Measurements from ENCODE around the gene IL32. TPM values are rescaled to one million over a fixed set of nuclear protein-coding genes. Genes with fewer than 3 reads are reported as not detected.
"Not testable (repeated sequence)": the region's sequence is repeated elsewhere in the genome, so short reads cannot be mapped to it uniquely, and the experiment has no call there.

Gene IL32
- total RNA-seq, 2 donors from 2014 or later: 2.0 to 4.0 TPM

DNA sequence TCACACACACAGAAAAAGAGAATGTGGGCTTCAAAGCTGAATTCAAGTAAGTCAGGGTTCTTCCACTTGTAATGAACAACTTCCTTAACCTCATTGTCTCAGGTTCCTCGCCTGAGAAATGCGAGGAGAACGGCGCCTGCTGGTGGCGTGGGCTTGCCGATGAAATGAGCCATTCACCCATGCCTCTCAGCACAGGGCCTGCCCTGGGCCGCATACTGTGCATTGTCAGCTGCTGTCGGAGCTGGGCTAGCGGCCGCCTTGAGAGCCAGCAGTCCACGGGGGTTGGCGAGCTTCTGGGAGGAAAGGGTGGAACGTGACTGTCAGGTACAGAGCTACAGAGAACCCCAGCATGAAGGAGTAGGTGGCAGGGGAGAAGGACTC, 12.1 kb upstream of the IL32 start:
- TF ChIP-seq CTCF (conservative IDR thresholded peaks at IDR 0.05): peak; percentile 24
- not testable (repeated sequence) for H3K4me1 Mint-ChIP-seq; H3K36me3 ChIP-seq (ENCODE audit: control insufficient read depth, insufficient read depth, low read length); H3K9me3 ChIP-seq (ENCODE audit: control insufficient read depth, low read length); H3K4me3 ChIP-seq (ENCODE audit: low read length); H3K9ac ChIP-seq (ENCODE audit: extremely low read depth, low read length, poor library complexity, severe bottlenecking); H3K9me3 Mint-ChIP-seq; DNase-seq; H3K27me3 ChIP-seq (ENCODE audit: control insufficient read depth, insufficient read depth, low read length, poor library complexity, severe bottlenecking); H3K4me1 ChIP-seq (ENCODE audit: control insufficient read depth, insufficient read depth, low read length); H3K4me3 Mint-ChIP-seq; H3K27ac Mint-ChIP-seq; H3K27ac ChIP-seq (ENCODE audit: low read depth, low read length)
- Mint-ChIP-seq H3K27me3 (ENCODE audit: insufficient read depth) (peaks cover 51% of the 10 kb centered on the region), H3K36me3 (ENCODE audit: low read depth) (peaks cover 18% of the 10 kb centered on the region)
- 86 to 93% methylated on average over 4 to 9 of the region's 13 CpGs for WGBS, 2 experiments (ENCODE audit: insufficient coverage in 1 of 2, insufficient read length in 1 of 2)

DNA sequence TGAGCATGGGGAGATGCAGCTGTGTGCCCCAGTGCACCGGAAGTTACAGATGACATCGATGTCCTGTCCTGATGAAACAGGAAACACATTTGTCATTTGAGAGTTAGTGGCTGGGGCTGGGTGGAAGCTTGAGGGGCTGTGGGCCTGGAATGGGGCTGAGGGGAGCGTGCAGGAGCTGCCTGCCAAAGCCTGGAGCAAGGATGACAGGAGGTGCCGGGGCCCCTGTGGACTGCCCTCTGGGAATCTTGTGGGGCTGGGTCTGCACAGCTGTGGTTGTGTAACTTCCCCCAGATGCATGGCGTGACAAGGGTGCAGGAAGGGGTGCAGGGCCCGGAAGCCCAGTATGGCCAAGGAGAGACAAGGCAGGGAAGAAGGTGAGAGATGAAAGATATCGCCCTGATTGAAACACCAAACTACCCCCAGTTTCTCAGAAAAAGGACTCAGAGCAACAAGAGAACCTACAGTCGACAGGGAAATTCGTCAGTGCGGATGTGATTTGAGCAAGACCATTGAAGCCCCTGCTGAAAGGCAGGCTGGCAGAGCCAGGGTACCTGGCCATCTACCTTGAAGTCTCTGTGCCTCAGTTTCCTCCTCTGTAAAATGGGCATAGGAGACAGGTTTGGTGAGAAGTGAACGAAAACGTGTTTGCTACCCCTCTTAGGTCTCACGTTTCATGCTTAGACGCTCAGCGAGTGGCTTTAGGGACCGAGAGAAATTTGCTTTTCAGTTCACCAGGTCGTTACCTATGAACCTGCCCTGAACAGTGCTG, 10.3 kb upstream of the IL32 start:
- H3K4me3 ChIP-seq (ENCODE audit: low read length): no peak overlapping the region
- no peak overlapping the region for H3K27ac Mint-ChIP-seq
- H3K27ac ChIP-seq (ENCODE audit: low read depth, low read length): no peak overlapping the region
- H3K9me3 ChIP-seq (ENCODE audit: control insufficient read depth, low read length): no peaks in the 10 kb centered on the region
- H3K27me3 Mint-ChIP-seq (ENCODE audit: insufficient read depth): peaks cover 39% of the 10 kb centered on the region
- WGBS, 2 experiments (ENCODE audit: insufficient coverage in 1 of 2, insufficient read length in 1 of 2): 88 to 90% methylated on average over 16 to 17 of the region's 17 CpGs
- TF ChIP-seq CTCF (conservative IDR thresholded peaks at IDR 0.05): no peak
- no peaks in the 10 kb centered on the region for H3K9me3 Mint-ChIP-seq
- H3K36me3 ChIP-seq (ENCODE audit: control insufficient read depth, insufficient read depth, low read length): no peaks in the 10 kb centered on the region
- peaks cover 3% of the 10 kb centered on the region for H3K27me3 ChIP-seq (ENCODE audit: control insufficient read depth, insufficient read depth, low read length, poor library complexity, severe bottlenecking)
- no peak overlapping the region for H3K4me3 Mint-ChIP-seq
- DNase-seq: no peak
- no peaks in the 10 kb centered on the region for H3K4me1 ChIP-seq (ENCODE audit: control insufficient read depth, insufficient read depth, low read length)
- H3K9ac ChIP-seq (ENCODE audit: extremely low read depth, low read length, poor library complexity, severe bottlenecking): no peak overlapping the region
- H3K4me1 Mint-ChIP-seq: peaks cover 7% of the 10 kb centered on the region
- H3K36me3 Mint-ChIP-seq (ENCODE audit: low read depth): peaks cover 18% of the 10 kb centered on the region

GRCh38 chr16:3055734-3056115, 9.7 kb upstream of the IL32 start:
- not testable (repeated sequence) for H3K9me3 ChIP-seq (ENCODE audit: control insufficient read depth, low read length); H3K27me3 ChIP-seq (ENCODE audit: control insufficient read depth, insufficient read depth, low read length, poor library complexity, severe bottlenecking); H3K9me3 Mint-ChIP-seq; H3K27ac Mint-ChIP-seq; H3K4me1 ChIP-seq (ENCODE audit: control insufficient read depth, insufficient read depth, low read length); DNase-seq; H3K27ac ChIP-seq (ENCODE audit: low read depth, low read length); H3K36me3 ChIP-seq (ENCODE audit: control insufficient read depth, insufficient read depth, low read length); H3K4me1 Mint-ChIP-seq; H3K4me3 Mint-ChIP-seq; H3K4me3 ChIP-seq (ENCODE audit: low read length); H3K9ac ChIP-seq (ENCODE audit: extremely low read depth, low read length, poor library complexity, severe bottlenecking)
- H3K36me3 Mint-ChIP-seq (ENCODE audit: low read depth): peaks cover 18% of the 10 kb centered on the region
- H3K27me3 Mint-ChIP-seq (ENCODE audit: insufficient read depth): peaks cover 36% of the 10 kb centered on the region
- WGBS, 2 experiments (ENCODE audit: insufficient coverage in 1 of 2, insufficient read length in 1 of 2): 73 to 100% methylated on average over 1 to 9 of the region's 9 CpGs

Measured in endodermal cell (in vitro differentiated cells).